Suprapubic skin (tissue), 3 donors: ENCODE measurements around the gene GRP.

ENCODE experiments used
- CTCF ChIP-seq, 2 donors: fragments of 200-600 bp in 1 of 2; fragments of 450-650 bp in 1 of 2; sonication (generic) in 1 of 2; IDR thresholded peaks; one replicate each; pipeline ENCODE4 v1.5.1; 2016 to 2019; ENCODE audit warnings: antibody characterized with exemption in 2 of 2, mild to moderate bottlenecking in 1 of 2, moderate library complexity in 1 of 2
- EP300 ChIP-seq: sonication (generic); formaldehyde crosslinking; IDR thresholded peaks from one replicate; pipeline ENCODE4 v1.6.1; 2017; ENCODE audit warnings: antibody characterized with exemption
- POLR2A ChIP-seq, 2 donors: fragments of 450-650 bp; IDR thresholded peaks; one replicate each; pipeline ENCODE4 v1.6.1; 2017; ENCODE audit warnings: antibody characterized with exemption in 2 of 2, mild to moderate bottlenecking in 2 of 2, moderate library complexity in 2 of 2

- no peak for TF ChIP-seq CTCF (IDR thresholded peaks at IDR 0.05)
- no peak for TF ChIP-seq POLR2A (IDR thresholded peaks at IDR 0.05)
- TF ChIP-seq EP300: no peak
Measured at GRCh38 chr18:59279722-59280121, 59.8 kb downstream of the GRP start.
